A172 (cell line): ENCODE data around the gene TTC14. TPM values are rescaled to one million over a fixed set of nuclear protein-coding genes. Genes with fewer than 3 reads are reported as not detected.
"Not testable (repeated sequence)": the region's sequence is repeated elsewhere in the genome, so short reads cannot be mapped to it uniquely, and the experiment has no call there.

Experiments
- DNase-seq: peaks from one replicate; pipeline ENCODE4 v3.0.0-alpha.2; 2015; ENCODE audit warnings: low spot score
- total RNA-seq: library from RNA; depleted of rRNA; stranded (reverse); fragments of >200 nt; shearing (Covaris generic); gene quantifications from 2 replicates; pipeline ENCODE4 v1.2.3, GENCODE V29; 2014; rRNA removed

The TTC14 gene
- 19.0 and 21.6 TPM in 2 replicates for total RNA-seq

DNA sequence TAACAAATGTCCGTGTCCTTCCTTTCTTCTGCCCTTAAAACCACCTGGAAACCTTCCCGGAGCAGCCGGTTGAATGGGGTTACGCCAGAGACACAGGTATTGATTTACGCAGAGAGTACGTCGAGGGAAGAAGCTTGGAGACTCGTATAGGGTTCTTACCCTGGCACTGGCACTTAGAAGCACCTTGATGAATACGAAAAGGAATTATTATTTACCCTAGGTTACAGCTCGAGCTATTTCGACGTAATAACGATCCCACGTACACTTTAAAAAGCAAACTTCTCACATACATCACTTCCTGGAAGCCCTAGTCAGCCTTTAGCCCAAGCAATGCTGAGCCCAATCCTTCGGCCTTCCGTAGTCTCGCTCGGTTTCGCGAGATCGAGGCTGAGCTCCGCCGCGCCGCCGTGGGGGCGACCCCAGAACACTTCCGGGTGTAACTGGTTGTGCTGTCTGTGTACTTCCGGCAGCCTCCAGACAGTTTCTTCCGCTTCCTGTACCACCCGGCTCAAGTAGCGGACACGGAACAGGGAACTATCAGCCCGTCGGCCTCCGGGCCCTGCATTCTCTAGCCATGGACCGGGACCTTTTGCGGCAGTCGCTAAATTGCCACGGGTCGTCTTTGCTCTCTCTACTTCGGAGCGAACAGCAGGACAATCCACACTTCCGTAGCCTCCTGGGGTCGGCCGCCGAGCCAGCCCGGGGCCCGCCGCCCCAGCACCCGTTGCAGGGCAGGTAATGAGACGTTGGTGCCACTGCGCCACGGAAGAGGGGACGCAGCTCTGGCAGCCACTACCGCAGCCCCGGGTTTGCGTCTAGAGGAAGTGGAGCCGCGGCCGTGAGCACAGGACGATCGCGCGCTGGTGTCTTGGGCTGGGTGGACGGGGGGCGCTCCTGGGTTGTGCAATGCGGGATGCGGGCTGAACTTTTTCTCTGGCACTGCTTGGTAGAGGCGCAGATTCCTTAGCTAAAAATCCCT, at the start of gene TTC14:
TTC14 (plus strand) TSS at position 476 of the 979 bp plus-strand sequence; CDS start at position 575, 99 bp downstream.
- peak; percentile 97 for DNase-seq

GRCh38 chr3:180563406-180563805, 38.6 kb upstream of the TTC14 start:
- no peak for DNase-seq

DNA sequence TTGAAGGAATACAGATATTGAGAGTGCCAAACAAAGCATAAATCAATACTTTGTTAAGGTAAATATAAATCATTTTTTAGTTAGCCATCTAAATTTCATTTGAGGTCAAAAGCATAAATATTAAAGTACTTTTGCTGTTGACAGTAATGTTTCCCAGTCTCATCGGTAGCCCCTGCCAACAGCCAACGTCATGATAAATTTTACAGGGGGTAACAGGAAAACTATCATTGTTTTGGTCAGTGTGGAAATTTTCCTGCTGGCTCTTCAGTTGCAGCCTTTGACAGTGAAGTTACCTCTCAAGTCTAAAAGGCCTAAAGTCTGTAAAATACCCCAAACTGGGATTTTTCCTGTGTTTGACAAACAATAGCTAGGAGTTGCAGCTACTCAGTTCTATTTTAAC, 37.3 kb upstream of the TTC14 start:
- DNase-seq = no peak

- DNase-seq = no peak
Observed at GRCh38 chr3:180570238-180570637, 31.7 kb upstream of the TTC14 start.

DNA sequence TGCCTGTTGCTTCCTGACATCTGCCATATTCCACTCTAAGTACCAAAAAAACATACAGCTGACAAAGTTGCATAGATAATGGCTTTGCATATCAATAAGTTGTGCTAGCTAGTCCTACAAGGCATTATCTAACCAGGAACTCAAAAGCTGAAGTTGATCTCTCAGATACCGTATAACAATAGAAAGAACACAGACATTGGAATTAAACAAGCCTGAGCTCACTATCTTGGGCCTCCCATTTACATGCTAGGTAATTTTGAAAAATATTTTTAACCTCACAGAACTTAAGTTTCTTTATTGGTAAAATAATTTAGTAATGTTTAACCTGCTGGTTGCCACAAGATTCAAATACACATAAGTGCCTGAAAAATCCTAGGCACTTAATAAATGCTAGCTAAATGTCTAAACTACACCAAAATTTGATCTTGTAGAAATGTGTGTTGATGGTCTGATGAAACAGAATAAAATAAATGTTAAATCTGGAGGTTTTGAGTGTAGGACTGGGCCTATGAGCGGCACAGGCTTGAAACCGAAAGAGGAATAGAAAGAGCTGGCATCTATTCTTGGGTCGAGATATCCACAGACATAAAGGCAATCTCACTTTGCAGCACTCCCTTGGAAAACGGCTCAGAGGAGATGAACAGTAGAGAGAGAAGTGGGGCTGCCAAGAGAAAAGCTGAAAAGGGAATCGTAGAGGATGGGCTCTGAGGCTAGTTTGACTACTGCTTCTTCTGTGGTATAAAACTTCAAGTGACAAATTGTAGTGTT, 29.9 kb upstream of the TTC14 start:
- DNase-seq = no peak

- DNase-seq = no peak
Observed at GRCh38 chr3:180575571-180575970, 26.4 kb upstream of the TTC14 start.

GRCh38 chr3:180580934-180581333, 21.0 kb upstream of the TTC14 start:
- DNase-seq = no peak

DNA sequence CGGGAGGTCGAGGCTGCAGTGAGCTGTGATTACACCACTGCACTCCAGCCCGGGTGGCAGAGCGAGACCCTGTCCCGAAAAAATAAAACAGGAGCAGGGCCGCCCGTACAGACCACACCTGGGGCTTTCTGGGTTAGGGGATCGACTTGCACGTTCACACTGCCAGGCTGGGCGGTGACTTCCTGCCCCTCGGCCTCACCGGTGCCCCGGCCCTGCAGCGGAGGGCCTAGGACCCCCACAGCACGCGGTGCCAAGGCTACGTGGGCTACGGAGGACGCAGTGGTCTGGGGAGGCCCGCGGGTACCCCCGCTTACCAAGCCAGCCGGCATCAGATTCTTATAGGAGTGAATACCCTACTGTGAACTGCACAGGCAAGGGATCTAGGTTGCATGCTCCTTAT, 11.6 kb upstream of the TTC14 start:
- no peak for DNase-seq

- not testable (repeated sequence) for DNase-seq
Observed at GRCh38 chr3:180593631-180594030, 8.3 kb upstream of the TTC14 start.

GRCh38 chr3:180594631-180595558, 7.1 kb upstream of the TTC14 start:
- DNase-seq = peak; percentile 57

DNA sequence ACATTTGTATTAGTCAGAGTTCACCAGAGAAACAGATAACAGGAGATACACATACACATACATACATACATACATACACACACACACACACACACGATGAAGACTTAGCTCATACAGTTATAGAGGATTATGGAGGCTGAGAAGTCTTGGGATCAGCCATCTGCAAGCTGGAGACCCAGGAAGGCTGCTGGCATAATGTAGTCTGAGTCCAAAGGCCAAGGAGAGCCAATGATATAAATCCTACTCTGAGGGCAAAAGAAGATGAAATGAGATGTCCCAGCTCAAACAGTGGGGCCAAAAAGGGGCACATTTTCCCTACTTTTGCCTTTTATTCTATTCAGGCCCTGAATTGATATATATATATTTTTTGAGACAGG, 6.4 kb upstream of the TTC14 start:
- DNase-seq = no peak

DNA sequence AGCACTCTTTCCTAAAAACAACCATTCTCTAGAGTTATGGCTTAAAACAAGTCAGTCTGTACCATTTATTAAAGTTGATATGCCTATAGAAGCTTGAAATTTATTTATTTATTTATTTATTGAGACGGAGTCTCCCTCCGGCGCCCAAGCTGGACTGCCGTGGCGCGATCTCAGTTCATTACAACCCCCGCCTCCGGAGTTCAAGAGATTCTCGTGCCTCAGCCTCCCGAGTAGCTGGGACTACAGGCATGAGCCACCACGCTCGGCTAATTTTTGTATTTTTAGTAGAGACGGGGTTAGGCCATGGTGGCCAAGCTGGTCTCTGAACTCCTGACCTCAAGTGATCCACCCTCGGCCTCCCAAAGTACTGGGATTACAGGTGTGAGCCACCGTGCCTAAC, 1.5 kb upstream of the TTC14 start:
- DNase-seq = no peak

GRCh38 chr3:180611006-180611405, 9.0 kb downstream of the TTC14 start:
- no peak for DNase-seq

DNA sequence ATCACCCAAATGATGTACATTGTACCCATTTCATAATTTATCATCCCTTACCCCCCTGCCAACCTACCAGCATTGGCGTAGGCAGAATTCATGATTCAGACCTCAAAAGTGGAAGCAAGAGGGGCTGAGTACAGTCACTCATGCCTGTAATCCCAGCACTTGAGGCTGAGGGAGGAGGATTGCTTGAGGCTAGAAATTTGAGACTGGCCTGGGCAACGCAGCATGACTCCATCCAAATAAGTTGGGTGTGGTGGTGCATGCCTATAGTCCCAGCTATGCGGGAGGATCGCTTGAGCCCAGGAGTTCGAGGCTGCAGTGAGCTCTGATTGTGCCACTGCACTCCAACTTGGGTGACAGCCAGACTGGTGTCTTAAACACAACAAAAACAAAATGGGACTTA, 10.4 kb downstream of the TTC14 start:
- no peak for DNase-seq

DNA sequence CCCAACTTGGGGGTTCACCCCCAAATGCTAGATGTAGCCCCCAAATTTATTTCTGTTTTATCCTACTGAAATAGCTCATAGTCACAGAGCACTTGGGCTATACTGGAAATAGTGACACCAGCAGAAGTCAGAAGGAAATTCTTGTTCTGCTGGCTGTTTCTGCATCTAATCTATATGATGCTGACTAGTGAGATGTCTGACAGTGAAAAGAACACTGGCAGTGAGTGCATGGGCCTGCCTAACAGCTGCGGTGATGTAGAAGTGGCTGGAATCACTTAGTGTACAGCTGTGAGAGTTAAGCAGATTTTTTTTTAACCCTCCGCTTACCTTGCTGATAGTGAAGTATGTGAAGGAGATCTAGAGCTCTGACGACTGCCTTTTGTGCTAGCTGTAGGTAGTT, 14.0 kb downstream of the TTC14 start:
- no peak for DNase-seq

DNA sequence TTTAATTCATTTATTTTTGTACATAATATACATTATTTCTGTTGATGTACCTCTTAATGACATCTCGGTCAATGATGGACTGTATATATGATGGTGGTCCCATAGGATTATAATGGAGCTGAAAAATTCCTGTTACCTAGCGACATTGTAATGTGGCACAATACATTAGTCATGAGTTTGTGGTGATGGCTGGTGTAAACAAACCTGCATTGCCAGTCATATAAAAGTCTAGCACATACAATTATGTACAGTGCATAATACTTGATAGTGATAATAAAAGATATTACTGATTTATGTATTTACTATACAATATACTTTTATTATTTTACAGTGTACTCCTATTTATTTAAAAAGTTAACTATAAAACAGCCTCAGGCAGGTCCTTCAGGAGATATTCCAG, 15.1 kb downstream of the TTC14 start:
- DNase-seq = no peak

DNA sequence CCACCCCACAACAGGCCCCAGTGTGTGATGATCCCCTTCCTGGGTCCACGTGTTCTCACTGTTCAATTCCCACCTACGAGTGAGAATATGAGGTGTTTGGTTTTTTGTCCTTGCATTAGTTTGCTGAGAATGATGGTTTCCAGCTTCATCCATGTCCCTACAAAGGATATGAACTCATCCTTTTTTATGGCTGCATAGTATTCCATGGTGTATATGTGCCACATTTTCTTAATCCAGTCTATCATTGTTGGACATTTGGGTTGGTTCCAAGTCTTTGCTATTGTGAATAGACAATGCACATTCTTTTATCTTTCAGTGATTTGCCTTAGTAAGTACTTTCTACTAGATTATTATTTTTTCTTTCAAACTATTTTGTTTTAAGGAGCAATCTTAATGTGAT, 16.6 kb downstream of the TTC14 start:
- DNase-seq = not testable (repeated sequence)

- DNase-seq = no peak
Observed at GRCh38 chr3:180619723-180620122, 17.8 kb downstream of the TTC14 start.

- no peak for DNase-seq
Observed at GRCh38 chr3:180624714-180625113, 22.8 kb downstream of the TTC14 start.

DNA sequence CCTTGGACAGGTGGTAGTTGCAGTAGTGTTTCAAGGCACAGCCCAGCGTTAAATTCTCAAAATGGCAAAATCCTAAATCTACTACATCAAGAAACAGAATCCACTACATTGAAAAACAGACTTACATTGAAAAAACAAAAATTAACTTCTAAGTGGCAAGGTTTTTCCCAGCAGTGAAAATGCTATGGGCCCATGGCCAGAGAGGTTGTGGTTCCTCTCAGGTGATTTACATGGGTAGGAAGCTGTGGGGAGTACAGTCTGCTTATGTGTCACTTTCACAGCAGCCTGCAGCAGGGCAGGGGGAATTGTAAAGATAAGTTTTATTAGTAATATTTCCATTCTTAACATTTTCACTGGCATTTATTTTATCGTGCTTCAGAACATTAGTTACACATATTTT, 24.9 kb downstream of the TTC14 start:
- no peak for DNase-seq

DNA sequence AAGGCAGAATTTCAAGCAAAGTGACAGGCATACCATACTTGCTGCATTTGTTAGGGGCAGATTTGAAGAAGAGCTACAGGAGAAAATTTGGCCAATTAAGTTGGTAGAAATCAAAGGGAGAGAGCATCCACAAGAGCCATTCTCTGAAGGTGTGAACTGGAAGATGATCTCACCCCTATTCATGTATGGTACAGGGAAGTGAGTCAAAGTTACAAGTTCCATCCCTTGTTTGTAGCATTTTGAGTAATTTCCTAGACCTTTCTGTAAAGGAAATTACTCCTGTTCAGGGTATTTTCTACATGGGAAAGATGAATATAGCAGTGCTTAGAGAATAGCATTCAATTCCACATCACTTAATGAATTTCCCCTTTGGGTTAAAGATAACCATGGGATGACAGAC, 28.4 kb downstream of the TTC14 start:
- DNase-seq = no peak

GRCh38 chr3:180631317-180631716, 29.4 kb downstream of the TTC14 start:
- no peak for DNase-seq
